SK-N-SH (cell line): ENCODE measurements around the gene CAMK1.

Source experiments
- CTCF ChIP-seq: fragments of 200-600 bp; sonication (generic); IDR thresholded peaks from 2 replicates; pipeline ENCODE4 v1.6.1; 2017; ENCODE audit warnings: antibody characterized with exemption, mild to moderate bottlenecking, moderate library complexity
- EP300 ChIP-seq, 2 experiments: IDR thresholded peaks; 2 replicates each; pipeline versions ENCODE4 v1.4.0 to v1.6.1; 2012; ENCODE audit warnings: borderline replicate concordance in 1 of 2, low read depth in 1 of 2, low read length in 1 of 2
- FOSL2 ChIP-seq: IDR thresholded peaks from 2 replicates; pipeline ENCODE4 v1.4.0; 2012; ENCODE audit warnings: low read depth, mild to moderate bottlenecking, moderate library complexity, borderline replicate concordance
- GATA2 ChIP-seq: sonication (generic); formaldehyde crosslinking; IDR thresholded peaks from 2 replicates; pipeline ENCODE4 v1.5.0; 2020; ENCODE audit warnings: mild to moderate bottlenecking, missing genetic modification reagents
- POLR2AphosphoS5 ChIP-seq: IDR thresholded peaks from 2 replicates; pipeline ENCODE4 v1.6.1; 2012; ENCODE audit warnings: low read depth, low read length
- SMC3 ChIP-seq: IDR thresholded peaks from 2 replicates; pipeline ENCODE4 v1.6.1; 2012; ENCODE audit warnings: low read depth, low read length, improper control_type of control experiment
- TF ChIP-seq, protein P1 (sequence below): IDR thresholded peaks from 2 replicates; pipeline ENCODE4; 2012
- TF ChIP-seq, protein P2 (sequence below): fragments of 150-350 bp; IDR thresholded peaks from 2 replicates; pipeline ENCODE4 v1.6.1; 2017; ENCODE audit warnings: antibody characterized with exemption, low read length, low read depth, borderline replicate concordance

- TF ChIP-seq CTCF: peak; percentile 98
- peak; percentile 24; the same call in 1 of the 2 replicates for TF ChIP-seq POLR2AphosphoS5
- peak; percentile 95 for TF ChIP-seq FOSL2
- TF ChIP-seq, protein P1, sequence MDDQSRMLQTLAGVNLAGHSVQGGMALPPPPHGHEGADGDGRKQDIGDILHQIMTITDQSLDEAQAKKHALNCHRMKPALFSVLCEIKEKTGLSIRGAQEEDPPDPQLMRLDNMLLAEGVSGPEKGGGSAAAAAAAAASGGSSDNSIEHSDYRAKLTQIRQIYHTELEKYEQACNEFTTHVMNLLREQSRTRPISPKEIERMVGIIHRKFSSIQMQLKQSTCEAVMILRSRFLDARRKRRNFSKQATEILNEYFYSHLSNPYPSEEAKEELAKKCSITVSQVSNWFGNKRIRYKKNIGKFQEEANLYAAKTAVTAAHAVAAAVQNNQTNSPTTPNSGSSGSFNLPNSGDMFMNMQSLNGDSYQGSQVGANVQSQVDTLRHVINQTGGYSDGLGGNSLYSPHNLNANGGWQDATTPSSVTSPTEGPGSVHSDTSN: peak; percentile 86
- TF ChIP-seq, protein P2, sequence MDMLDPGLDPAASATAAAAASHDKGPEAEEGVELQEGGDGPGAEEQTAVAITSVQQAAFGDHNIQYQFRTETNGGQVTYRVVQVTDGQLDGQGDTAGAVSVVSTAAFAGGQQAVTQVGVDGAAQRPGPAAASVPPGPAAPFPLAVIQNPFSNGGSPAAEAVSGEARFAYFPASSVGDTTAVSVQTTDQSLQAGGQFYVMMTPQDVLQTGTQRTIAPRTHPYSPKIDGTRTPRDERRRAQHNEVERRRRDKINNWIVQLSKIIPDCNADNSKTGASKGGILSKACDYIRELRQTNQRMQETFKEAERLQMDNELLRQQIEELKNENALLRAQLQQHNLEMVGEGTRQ: peak; percentile 36; the same call in 1 of the 2 replicates
- no peak for TF ChIP-seq EP300 (IDR thresholded peaks at IDR 0.05; ENCODE audit: borderline replicate concordance in 1 of 2, low read depth in 1 of 2, low read length in 1 of 2)
- TF ChIP-seq GATA2 (CRISPR knock-in tag): no peak
- TF ChIP-seq SMC3: peak; percentile 59
Measured at GRCh38 chr3:9715764-9716437, 53.8 kb downstream of the CAMK1 start.
